Measurements from ENCODE around the gene IDH1. TPM values are rescaled to one million over a fixed set of nuclear protein-coding genes. Genes with fewer than 3 reads are reported as not detected.

IDH1 gene
- total and polyA plus RNA-seq, 2 donors from 2014 or later: 53.1 to 95.7 TPM

DNA sequence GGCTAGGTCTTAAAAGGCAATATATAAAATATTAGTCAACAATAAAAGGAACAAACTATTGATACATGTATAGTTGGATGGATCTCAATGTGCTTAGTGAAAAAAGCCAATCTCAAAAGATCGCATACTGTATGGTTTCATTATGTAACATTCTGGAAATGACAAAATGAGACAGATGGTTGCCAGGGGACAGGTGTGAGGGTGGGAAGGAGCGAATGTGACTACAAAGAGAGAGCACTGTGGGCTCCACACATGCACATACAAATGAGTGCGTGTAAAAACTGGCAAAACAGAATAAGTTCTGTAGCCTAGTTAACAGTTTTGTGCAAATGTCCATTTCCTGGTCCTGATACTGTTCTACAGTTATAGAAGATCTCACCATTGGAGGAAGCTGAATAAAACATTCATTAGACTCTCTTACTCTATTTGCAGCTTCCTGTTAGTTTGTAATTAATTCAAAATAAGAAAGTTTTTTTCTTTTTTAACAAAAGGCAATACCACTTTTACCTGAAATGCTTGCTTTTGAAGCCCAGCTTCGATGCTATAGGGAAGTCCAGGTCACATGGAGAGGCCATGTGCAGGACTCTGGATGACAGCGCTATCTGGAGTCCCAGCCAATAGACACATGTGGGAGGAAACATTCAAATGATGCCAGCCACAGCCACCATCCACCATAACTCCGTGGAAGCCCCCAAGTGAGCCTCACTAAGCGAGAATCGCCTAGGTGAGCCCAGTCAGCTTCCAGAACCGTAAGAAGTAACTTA, 44.0 kb downstream of the IDH1 start:
- Histone ChIP-seq H3K27ac (ENCODE audit: low read depth in 2 of 2, low read length in 2 of 2) (no peak overlapping the region), H3K4me3 (ENCODE audit: low read length in 3 of 3) (no peak overlapping the region), H3K27me3 (ENCODE audit: control insufficient read depth, insufficient read depth, low read length) (no peaks in the 10 kb centered on the region), H3K9me3 (ENCODE audit: control insufficient read depth in 2 of 3, insufficient read depth in 1 of 3, low read length in 3 of 3) (no peaks in the 10 kb centered on the region), H3K4me1 (ENCODE audit: control insufficient read depth in 2 of 3, insufficient read depth in 2 of 3, low read depth in 1 of 3, low read length in 3 of 3) (no peaks in the 10 kb centered on the region), H3K9ac (ENCODE audit: low read length in 3 of 3) (no peak overlapping the region), H3K36me3 (ENCODE audit: control insufficient read depth in 2 of 3, insufficient read depth in 3 of 3, low read length in 3 of 3) (no peaks in the 10 kb centered on the region)
- DNase-seq (no peak), FAIRE-seq (no peak)
- TF ChIP-seq, protein P1, sequence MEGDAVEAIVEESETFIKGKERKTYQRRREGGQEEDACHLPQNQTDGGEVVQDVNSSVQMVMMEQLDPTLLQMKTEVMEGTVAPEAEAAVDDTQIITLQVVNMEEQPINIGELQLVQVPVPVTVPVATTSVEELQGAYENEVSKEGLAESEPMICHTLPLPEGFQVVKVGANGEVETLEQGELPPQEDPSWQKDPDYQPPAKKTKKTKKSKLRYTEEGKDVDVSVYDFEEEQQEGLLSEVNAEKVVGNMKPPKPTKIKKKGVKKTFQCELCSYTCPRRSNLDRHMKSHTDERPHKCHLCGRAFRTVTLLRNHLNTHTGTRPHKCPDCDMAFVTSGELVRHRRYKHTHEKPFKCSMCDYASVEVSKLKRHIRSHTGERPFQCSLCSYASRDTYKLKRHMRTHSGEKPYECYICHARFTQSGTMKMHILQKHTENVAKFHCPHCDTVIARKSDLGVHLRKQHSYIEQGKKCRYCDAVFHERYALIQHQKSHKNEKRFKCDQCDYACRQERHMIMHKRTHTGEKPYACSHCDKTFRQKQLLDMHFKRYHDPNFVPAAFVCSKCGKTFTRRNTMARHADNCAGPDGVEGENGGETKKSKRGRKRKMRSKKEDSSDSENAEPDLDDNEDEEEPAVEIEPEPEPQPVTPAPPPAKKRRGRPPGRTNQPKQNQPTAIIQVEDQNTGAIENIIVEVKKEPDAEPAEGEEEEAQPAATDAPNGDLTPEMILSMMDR (IDR thresholded peaks at IDR 0.05; ENCODE audit: borderline replicate concordance, extremely low read depth, insufficient read depth): no peak
- intact Hi-C loops (cut with DNase I): no loop called here

GRCh38 chr2:208208335-208209085, 46.4 kb downstream of the IDH1 start:
- Histone ChIP-seq H3K27ac (ENCODE audit: low read depth in 2 of 2, low read length in 2 of 2) (no peak overlapping the region), H3K4me1 (ENCODE audit: control insufficient read depth in 2 of 3, insufficient read depth in 2 of 3, low read depth in 1 of 3, low read length in 3 of 3) (no peaks in the 10 kb centered on the region), H3K27me3 (ENCODE audit: control insufficient read depth, insufficient read depth, low read length) (no peaks in the 10 kb centered on the region), H3K36me3 (ENCODE audit: control insufficient read depth in 2 of 3, insufficient read depth in 3 of 3, low read length in 3 of 3) (no peaks in the 10 kb centered on the region), H3K9me3 (ENCODE audit: control insufficient read depth in 2 of 3, insufficient read depth in 1 of 3, low read length in 3 of 3) (no peaks in the 10 kb centered on the region), H3K4me3 (ENCODE audit: low read length in 3 of 3) (no peak overlapping the region), H3K9ac (ENCODE audit: low read length in 3 of 3) (no peak overlapping the region)
- DNase-seq (no peak), FAIRE-seq (no peak)
- intact Hi-C loops (cut with DNase I): no loop called here
- TF ChIP-seq, protein P1 (IDR thresholded peaks at IDR 0.05; ENCODE audit: borderline replicate concordance, extremely low read depth, insufficient read depth): no peak

DNA sequence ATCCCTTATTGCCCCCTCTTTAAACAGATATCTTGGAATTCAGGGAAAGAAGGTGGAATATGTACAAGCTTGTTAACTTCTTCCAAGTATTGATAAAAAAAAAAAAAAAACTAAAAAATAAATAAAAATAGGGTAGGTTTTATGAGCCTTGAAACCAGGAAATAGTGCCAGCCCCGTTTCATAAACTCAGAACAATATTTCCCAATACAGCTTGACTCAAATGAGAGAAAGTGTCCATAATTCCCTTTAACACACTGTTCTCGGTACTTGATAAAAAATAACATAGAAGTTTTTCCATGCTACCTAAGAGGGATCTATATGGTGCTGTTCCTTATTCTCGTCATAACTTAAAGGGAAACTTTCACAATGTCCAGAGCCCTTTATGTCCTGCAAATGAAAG, 47.1 kb downstream of the IDH1 start:
- no peak for FAIRE-seq

More for the DNA sequence above, 47.1 kb downstream of the IDH1 start:
- H3K36me3 ChIP-seq (ENCODE audit: control insufficient read depth in 2 of 3, insufficient read depth in 3 of 3, low read length in 3 of 3): no peaks in the 10 kb centered on the region
- H3K27me3 ChIP-seq (ENCODE audit: control insufficient read depth, insufficient read depth, low read length): no peaks in the 10 kb centered on the region
- TF ChIP-seq, protein P1 (IDR thresholded peaks at IDR 0.05; ENCODE audit: borderline replicate concordance, extremely low read depth, insufficient read depth): no peak
- H3K9me3 ChIP-seq (ENCODE audit: control insufficient read depth in 2 of 3, insufficient read depth in 1 of 3, low read length in 3 of 3): no peaks in the 10 kb centered on the region
- no peak overlapping the region for H3K9ac ChIP-seq (ENCODE audit: low read length in 3 of 3)
- H3K4me3 ChIP-seq (ENCODE audit: low read length in 3 of 3): no peak overlapping the region
- H3K4me1 ChIP-seq (ENCODE audit: control insufficient read depth in 2 of 3, insufficient read depth in 2 of 3, low read depth in 1 of 3, low read length in 3 of 3): no peaks in the 10 kb centered on the region
- H3K27ac ChIP-seq (ENCODE audit: low read depth in 2 of 2, low read length in 2 of 2): no peak overlapping the region
- intact Hi-C loops (cut with DNase I): no loop called here
- DNase-seq: no peak

All from kidney (tissue), 14 donors.